HepG2 (cell line): Measurements from ENCODE around the gene CUL2. TPM values are rescaled to one million over a fixed set of nuclear protein-coding genes. Genes with fewer than 3 reads are reported as not detected.
A peak's percentile ranks its signal among the peaks of the same experiment; 100 is the strongest.

Experiments used
- FOXK1 ChIP-seq: sonication (generic); formaldehyde crosslinking; IDR thresholded peaks from 2 replicates; pipeline ENCODE4 v1.4.0; 2020; ENCODE audit warnings: low read depth, missing genetic modification reagents, borderline replicate concordance
- HNF4A ChIP-seq: sonication (generic); formaldehyde crosslinking; IDR thresholded peaks from 2 replicates; pipeline ENCODE4 v1.4.0; 2020; ENCODE audit warnings: missing genetic modification reagents
- KDM5B ChIP-seq: sonication (generic); formaldehyde crosslinking; IDR thresholded peaks from 2 replicates; pipeline ENCODE4 v1.4.0; 2020; ENCODE audit warnings: missing genetic modification reagents, mild to moderate bottlenecking, borderline replicate concordance
- KLF16 ChIP-seq, 2 experiments: sonication (generic) in 1 of 2; formaldehyde crosslinking in 1 of 2; IDR thresholded peaks; 2 replicates each; pipeline versions ENCODE4 v1.6.1 to v1.8.0; 2016 to 2023; ENCODE audit warnings: missing genetic modification reagents in 2 of 2, missing compliant biosample characterization in 1 of 2
- MAZ ChIP-seq, 2 experiments: sonication (generic) in 1 of 2; formaldehyde crosslinking in 1 of 2; IDR thresholded peaks; 2 replicates each; pipeline versions ENCODE4 v1.5.0 to v1.6.1; 2012 to 2020; ENCODE audit warnings: low read depth in 2 of 2, mild to moderate bottlenecking in 2 of 2, borderline replicate concordance in 1 of 2, improper control_type of control experiment in 1 of 2, low read length in 1 of 2, missing genetic modification reagents in 1 of 2, moderate library complexity in 1 of 2
- MXD1 ChIP-seq: sonication (generic); formaldehyde crosslinking; IDR thresholded peaks from 2 replicates; pipeline ENCODE4 v1.4.0; 2020; ENCODE audit warnings: mild to moderate bottlenecking, missing genetic modification reagents
- NR2F2 ChIP-seq: IDR thresholded peaks from 2 replicates; pipeline ENCODE4 v1.6.1; 2012; ENCODE audit warnings: low read depth, inconsistent platforms, borderline replicate concordance
- SKI ChIP-seq: fragments of 450-650 bp; IDR thresholded peaks from one replicate; pipeline ENCODE4 v1.6.1; 2018; ENCODE audit warnings: mild to moderate bottlenecking; ENCODE audit not compliant: partially characterized antibody
- U2AF2 ChIP-seq: fragments of 200-400 bp; formaldehyde crosslinking; IDR thresholded peaks from 2 replicates; pipeline ENCODE4 v1.6.1; 2017; ENCODE audit warnings: low read depth, mild to moderate bottlenecking, low read length
- XRCC5 ChIP-seq: fragments of 200-400 bp; formaldehyde crosslinking; optimal IDR thresholded peaks from 2 replicates; pipeline ENCODE3; 2017; ENCODE audit warnings: mild to moderate bottlenecking, low read length
- ZNF34 ChIP-seq: sonication (generic); formaldehyde crosslinking; IDR thresholded peaks from 2 replicates; pipeline ENCODE4 v1.4.0; 2020; ENCODE audit warnings: mild to moderate bottlenecking, missing genetic modification reagents, borderline replicate concordance
- ZNF383 ChIP-seq: sonication (generic); formaldehyde crosslinking; IDR thresholded peaks from 2 replicates; pipeline ENCODE4 v1.4.0; 2020; ENCODE audit warnings: missing genetic modification reagents, mild to moderate bottlenecking, borderline replicate concordance
- ZNF549 ChIP-seq: sonication (generic); formaldehyde crosslinking; IDR thresholded peaks from 2 replicates; pipeline ENCODE4 v1.5.0; 2020; ENCODE audit warnings: missing genetic modification reagents
- ZNF75D ChIP-seq: sonication (generic); formaldehyde crosslinking; IDR thresholded peaks from 2 replicates; pipeline ENCODE4 v1.8.1; 2023; ENCODE audit warnings: missing genetic modification reagents, mild to moderate bottlenecking, borderline replicate concordance
- ZNF780A ChIP-seq: sonication (generic); formaldehyde crosslinking; IDR thresholded peaks from 2 replicates; pipeline ENCODE4 v1.8.0; 2022; ENCODE audit warnings: mild to moderate bottlenecking, missing genetic modification reagents, moderate library complexity
- ZNF782 ChIP-seq: sonication (generic); formaldehyde crosslinking; IDR thresholded peaks from 2 replicates; pipeline ENCODE4 v1.4.0; 2020; ENCODE audit warnings: missing genetic modification reagents, mild to moderate bottlenecking, borderline replicate concordance
- polyA plus RNA-seq, 8 experiments: library from polyadenylated mRNA; depleted of rRNA in 3 of 8; stranded (reverse) in 7 of 8; unstranded in 1 of 8; fragments of >200 nt; fragmentation: Illumina TruSeq in 4 of 8; extraction: Trizol in 4 of 8; gene quantifications; 2 replicates each; pipeline versions ENCODE4 v1.2.1 to v1.2.3, GENCODE V29; 2011 to 2016; ENCODE audit warnings: low read depth in 4 of 8, missing spikeins in 1 of 8, mixed read lengths in 1 of 8; ENCODE audit not compliant: insufficient read depth in 1 of 8
- total RNA-seq, 5 experiments: library from RNA; depleted of rRNA; stranded (reverse); fragments of >200 nt; fragmentation: Illumina TruSeq; extraction: Trizol; gene quantifications; 2 replicates each; pipeline ENCODE4 v1.2.3, GENCODE V29; 2016; ENCODE audit warnings: low read depth in 1 of 5
- TF ChIP-seq, protein P1 (sequence below): sonication (generic); formaldehyde crosslinking; IDR thresholded peaks from 2 replicates; pipeline ENCODE4 v1.4.0; 2020; ENCODE audit warnings: missing genetic modification reagents, borderline replicate concordance
- TF ChIP-seq, protein P2 (sequence below): sonication (generic); formaldehyde crosslinking; IDR thresholded peaks from 2 replicates; pipeline ENCODE4 v1.5.1; 2020; ENCODE audit warnings: missing genetic modification reagents, mild to moderate bottlenecking, borderline replicate concordance
- TF ChIP-seq, protein P3 (sequence below): sonication (generic); formaldehyde crosslinking; IDR thresholded peaks from 2 replicates; pipeline ENCODE4 v1.8.0; 2022; ENCODE audit warnings: mild to moderate bottlenecking, missing genetic modification reagents, moderate library complexity

Gene CUL2
- total and polyA plus RNA-seq, 2 of the 13 experiments (the other 11 are each of a cell fraction or from before 2014, with no cell fraction given) = 9.6 to 33.1 TPM

- TF ChIP-seq, protein P1, sequence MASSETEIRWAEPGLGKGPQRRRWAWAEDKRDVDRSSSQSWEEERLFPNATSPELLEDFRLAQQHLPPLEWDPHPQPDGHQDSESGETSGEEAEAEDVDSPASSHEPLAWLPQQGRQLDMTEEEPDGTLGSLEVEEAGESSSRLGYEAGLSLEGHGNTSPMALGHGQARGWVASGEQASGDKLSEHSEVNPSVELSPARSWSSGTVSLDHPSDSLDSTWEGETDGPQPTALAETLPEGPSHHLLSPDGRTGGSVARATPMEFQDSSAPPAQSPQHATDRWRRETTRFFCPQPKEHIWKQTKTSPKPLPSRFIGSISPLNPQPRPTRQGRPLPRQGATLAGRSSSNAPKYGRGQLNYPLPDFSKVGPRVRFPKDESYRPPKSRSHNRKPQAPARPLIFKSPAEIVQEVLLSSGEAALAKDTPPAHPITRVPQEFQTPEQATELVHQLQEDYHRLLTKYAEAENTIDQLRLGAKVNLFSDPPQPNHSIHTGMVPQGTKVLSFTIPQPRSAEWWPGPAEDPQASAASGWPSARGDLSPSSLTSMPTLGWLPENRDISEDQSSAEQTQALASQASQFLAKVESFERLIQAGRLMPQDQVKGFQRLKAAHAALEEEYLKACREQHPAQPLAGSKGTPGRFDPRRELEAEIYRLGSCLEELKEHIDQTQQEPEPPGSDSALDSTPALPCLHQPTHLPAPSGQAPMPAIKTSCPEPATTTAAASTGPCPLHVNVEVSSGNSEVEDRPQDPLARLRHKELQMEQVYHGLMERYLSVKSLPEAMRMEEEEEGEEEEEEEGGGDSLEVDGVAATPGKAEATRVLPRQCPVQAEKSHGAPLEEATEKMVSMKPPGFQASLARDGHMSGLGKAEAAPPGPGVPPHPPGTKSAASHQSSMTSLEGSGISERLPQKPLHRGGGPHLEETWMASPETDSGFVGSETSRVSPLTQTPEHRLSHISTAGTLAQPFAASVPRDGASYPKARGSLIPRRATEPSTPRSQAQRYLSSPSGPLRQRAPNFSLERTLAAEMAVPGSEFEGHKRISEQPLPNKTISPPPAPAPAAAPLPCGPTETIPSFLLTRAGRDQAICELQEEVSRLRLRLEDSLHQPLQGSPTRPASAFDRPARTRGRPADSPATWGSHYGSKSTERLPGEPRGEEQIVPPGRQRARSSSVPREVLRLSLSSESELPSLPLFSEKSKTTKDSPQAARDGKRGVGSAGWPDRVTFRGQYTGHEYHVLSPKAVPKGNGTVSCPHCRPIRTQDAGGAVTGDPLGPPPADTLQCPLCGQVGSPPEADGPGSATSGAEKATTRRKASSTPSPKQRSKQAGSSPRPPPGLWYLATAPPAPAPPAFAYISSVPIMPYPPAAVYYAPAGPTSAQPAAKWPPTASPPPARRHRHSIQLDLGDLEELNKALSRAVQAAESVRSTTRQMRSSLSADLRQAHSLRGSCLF (CRISPR knock-in tag) = no peak
- TF ChIP-seq KDM5B (no peak; the same call in 1 of the 2 replicates), SKI (peak; percentile 79), MAZ (IDR thresholded peaks at IDR 0.05; ENCODE audit: borderline replicate concordance, low read depth, low read length) (peak; percentile 63), MAZ (CRISPR knock-in tag; IDR thresholded peaks at IDR 0.05; ENCODE audit: low read depth) (no peak; the same call in 1 of the 2 replicates), ZNF782 (no peak; the same call in 1 of the 2 replicates), ZNF549 (CRISPR knock-in tag) (no peak), ZNF75D (CRISPR knock-in tag) (no peak), FOXK1 (CRISPR knock-in tag) (peak; percentile 60; the same call in 1 of the 2 replicates), KLF16 (CRISPR knock-in tag; IDR thresholded peaks at IDR 0.05) (peak in 1 of 2 experiments; percentile 67; a peak in 1 of 4 replicates), ZNF780A (CRISPR knock-in tag) (no peak), HNF4A (CRISPR knock-in tag) (no peak; the same call in 1 of the 2 replicates), ZNF383 (CRISPR knock-in tag) (no peak), ZNF34 (CRISPR knock-in tag) (0 out of 2 replicates have a peak, but pooled peaks have one; percentile 60), MXD1 (CRISPR knock-in tag) (no peak), U2AF2 (no peak), NR2F2 (peak; percentile 35; the same call in 1 of the 2 replicates), XRCC5 (peak; percentile 36)
- TF ChIP-seq, protein P2, sequence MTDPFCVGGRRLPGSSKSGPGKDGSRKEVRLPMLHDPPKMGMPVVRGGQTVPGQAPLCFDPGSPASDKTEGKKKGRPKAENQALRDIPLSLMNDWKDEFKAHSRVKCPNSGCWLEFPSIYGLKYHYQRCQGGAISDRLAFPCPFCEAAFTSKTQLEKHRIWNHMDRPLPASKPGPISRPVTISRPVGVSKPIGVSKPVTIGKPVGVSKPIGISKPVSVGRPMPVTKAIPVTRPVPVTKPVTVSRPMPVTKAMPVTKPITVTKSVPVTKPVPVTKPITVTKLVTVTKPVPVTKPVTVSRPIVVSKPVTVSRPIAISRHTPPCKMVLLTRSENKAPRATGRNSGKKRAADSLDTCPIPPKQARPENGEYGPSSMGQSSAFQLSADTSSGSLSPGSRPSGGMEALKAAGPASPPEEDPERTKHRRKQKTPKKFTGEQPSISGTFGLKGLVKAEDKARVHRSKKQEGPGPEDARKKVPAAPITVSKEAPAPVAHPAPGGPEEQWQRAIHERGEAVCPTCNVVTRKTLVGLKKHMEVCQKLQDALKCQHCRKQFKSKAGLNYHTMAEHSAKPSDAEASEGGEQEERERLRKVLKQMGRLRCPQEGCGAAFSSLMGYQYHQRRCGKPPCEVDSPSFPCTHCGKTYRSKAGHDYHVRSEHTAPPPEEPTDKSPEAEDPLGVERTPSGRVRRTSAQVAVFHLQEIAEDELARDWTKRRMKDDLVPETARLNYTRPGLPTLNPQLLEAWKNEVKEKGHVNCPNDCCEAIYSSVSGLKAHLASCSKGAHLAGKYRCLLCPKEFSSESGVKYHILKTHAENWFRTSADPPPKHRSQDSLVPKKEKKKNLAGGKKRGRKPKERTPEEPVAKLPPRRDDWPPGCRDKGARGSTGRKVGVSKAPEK = no peak
- TF ChIP-seq, protein P3, sequence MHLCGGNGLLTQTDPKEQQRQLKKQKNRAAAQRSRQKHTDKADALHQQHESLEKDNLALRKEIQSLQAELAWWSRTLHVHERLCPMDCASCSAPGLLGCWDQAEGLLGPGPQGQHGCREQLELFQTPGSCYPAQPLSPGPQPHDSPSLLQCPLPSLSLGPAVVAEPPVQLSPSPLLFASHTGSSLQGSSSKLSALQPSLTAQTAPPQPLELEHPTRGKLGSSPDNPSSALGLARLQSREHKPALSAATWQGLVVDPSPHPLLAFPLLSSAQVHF (CRISPR knock-in tag) = no peak
Measured at GRCh38 chr10:35090162-35090954, at the start of gene CUL2 (continued).
